ENCODE results near the gene SEPTIN10.
"Not testable (repeated sequence)": the region's sequence is repeated elsewhere in the genome, so short reads cannot be mapped to it uniquely, and the experiment has no call there.

Gene SEPTIN10

DNA sequence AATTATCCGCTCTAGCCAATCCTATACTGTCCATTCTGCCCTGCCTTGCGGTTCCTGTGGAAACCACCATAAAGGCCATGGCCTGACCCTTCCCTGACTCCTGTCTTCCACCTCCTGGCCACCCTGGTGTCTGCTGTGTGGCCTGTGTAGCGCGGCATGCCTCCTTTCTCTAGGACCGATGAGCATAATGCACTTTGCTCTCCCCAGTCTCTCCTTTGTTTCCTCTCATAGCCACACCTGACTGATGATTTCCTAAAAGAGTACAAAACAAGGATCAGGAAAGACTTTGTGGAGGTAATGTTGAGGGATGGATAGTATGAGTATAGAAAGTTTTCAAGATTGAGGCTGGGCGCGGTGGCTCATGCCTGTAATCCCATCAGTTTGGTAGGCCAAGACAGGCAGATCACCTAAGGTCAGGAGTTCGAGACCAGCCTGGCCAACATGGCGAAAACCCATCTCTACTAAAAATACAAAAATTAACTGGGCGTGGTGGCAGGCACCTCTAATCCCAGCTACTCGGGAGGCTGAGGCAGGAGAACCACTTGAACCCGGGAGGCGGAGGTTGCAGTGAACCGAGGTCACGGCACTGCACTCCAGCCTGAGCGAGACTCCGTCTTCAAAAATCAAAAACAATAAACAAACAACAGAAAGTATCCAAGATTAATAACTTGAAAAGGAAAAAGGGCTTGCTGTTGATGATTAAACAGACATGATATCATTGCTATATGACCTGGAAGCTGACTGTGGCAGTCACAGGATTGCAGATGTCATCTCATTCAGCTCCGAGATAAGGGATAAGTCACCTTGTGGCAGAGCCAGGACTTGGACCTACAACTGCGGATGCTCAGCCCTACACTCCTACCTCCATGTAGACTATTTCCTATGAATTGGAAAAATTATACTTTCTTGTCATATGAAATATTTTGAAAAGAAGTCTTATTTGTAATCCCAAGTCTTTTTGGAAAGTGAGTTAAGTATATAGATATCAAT lies 17.0 kb upstream of the SEPTIN10 start:
- no peaks in the 10 kb centered on the region for H3K4me1 ChIP-seq (ENCODE audit: control insufficient read depth in 1 of 2, insufficient read depth in 1 of 2, low read depth in 1 of 2, low read length in 1 of 2)
- no peak overlapping the region for H3K27ac ChIP-seq
- H3K27me3 ChIP-seq = peaks cover 20% of the 10 kb centered on the region
- TF ChIP-seq, protein P1, sequence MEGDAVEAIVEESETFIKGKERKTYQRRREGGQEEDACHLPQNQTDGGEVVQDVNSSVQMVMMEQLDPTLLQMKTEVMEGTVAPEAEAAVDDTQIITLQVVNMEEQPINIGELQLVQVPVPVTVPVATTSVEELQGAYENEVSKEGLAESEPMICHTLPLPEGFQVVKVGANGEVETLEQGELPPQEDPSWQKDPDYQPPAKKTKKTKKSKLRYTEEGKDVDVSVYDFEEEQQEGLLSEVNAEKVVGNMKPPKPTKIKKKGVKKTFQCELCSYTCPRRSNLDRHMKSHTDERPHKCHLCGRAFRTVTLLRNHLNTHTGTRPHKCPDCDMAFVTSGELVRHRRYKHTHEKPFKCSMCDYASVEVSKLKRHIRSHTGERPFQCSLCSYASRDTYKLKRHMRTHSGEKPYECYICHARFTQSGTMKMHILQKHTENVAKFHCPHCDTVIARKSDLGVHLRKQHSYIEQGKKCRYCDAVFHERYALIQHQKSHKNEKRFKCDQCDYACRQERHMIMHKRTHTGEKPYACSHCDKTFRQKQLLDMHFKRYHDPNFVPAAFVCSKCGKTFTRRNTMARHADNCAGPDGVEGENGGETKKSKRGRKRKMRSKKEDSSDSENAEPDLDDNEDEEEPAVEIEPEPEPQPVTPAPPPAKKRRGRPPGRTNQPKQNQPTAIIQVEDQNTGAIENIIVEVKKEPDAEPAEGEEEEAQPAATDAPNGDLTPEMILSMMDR (IDR thresholded peaks at IDR 0.05) = no peak
- no peak overlapping the region for H3K4me3 ChIP-seq (ENCODE audit: low read depth in 1 of 2, low read length in 1 of 2)
- H3K36me3 ChIP-seq = no peaks in the 10 kb centered on the region
- H3K9me3 ChIP-seq = no peaks in the 10 kb centered on the region

DNA sequence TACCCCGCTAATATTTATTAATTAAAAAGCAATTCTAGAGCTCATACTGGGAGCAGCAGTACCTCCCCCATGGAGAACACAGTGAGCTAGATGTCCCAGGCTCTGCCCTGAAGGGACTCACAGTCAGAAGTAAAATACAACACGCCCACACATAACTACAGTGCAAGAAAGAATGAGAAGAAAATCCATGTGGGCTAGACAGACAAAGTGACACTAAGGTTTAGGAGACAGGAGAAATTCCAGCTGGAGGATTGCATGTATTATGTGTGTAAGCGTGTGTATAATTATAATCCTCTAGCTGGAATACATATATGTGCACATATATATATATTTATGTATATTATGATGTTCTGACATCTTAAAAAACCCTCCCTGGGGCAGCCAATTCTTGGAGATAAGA lies 16.1 kb upstream of the SEPTIN10 start:
- no peak overlapping the region for H3K4me3 ChIP-seq (ENCODE audit: low read depth in 1 of 2, low read length in 1 of 2)
- no peaks in the 10 kb centered on the region for H3K9me3 ChIP-seq
- TF ChIP-seq, protein P1 (IDR thresholded peaks at IDR 0.05) = no peak
- no peak overlapping the region for H3K27ac ChIP-seq
- no peaks in the 10 kb centered on the region for H3K36me3 ChIP-seq
- no peaks in the 10 kb centered on the region for H3K4me1 ChIP-seq (ENCODE audit: control insufficient read depth in 1 of 2, insufficient read depth in 1 of 2, low read depth in 1 of 2, low read length in 1 of 2)
- peaks cover 21% of the 10 kb centered on the region for H3K27me3 ChIP-seq

DNA sequence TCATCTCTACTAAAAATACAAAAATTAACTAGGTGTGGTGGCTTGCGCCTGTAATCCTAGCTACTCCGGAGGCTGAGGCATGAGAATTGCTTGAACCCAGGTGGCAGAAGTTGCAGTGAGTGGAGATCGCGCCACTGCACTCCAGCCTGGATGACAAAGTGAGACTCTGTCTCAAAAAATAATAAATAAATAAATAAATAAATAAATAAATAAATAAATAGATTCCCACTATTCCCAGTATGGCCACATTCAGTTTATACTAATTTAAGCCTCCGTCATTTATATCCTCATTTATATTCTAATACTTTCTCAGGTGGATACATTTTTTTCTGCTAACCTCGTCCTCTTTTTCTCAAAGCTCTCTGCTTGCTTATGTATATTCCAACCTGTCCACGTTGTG lies 14.6 kb upstream of the SEPTIN10 start:
- H3K4me3 ChIP-seq (ENCODE audit: low read depth in 1 of 2, low read length in 1 of 2); H3K9me3 ChIP-seq; H3K4me1 ChIP-seq (ENCODE audit: control insufficient read depth in 1 of 2, insufficient read depth in 1 of 2, low read depth in 1 of 2, low read length in 1 of 2); H3K36me3 ChIP-seq; H3K27ac ChIP-seq: not testable (repeated sequence)
- H3K27me3 ChIP-seq = peaks cover 28% of the 10 kb centered on the region

DNA sequence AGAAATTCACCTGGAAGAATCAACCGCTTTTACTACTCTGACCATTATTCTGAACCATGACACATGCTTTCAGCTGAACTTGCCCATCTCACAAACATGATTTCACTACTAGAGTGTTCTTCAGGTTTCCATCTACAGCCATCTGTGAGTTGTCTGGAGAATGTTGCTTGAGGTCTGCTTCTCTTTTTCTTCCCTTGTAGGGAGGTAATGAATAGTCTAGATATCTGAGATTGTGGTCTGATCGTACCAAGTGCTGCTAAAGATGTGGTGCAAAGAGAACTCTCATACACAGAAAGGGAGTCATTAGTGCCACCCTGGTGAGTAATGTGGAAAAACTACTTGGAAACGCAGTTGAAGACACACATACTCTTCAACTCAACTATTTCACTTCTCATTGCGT lies 10.6 kb upstream of the SEPTIN10 start:
- Histone ChIP-seq H3K4me1 (ENCODE audit: control insufficient read depth in 1 of 2, insufficient read depth in 1 of 2, low read depth in 1 of 2, low read length in 1 of 2) (no peaks in the 10 kb centered on the region), H3K27me3 (peaks cover 68% of the 10 kb centered on the region), H3K36me3 (no peaks in the 10 kb centered on the region), H3K27ac (no peak overlapping the region), H3K4me3 (ENCODE audit: low read depth in 1 of 2, low read length in 1 of 2) (no peak overlapping the region), H3K9me3 (no peaks in the 10 kb centered on the region)
- TF ChIP-seq, protein P1 (IDR thresholded peaks at IDR 0.05) = no peak

DNA sequence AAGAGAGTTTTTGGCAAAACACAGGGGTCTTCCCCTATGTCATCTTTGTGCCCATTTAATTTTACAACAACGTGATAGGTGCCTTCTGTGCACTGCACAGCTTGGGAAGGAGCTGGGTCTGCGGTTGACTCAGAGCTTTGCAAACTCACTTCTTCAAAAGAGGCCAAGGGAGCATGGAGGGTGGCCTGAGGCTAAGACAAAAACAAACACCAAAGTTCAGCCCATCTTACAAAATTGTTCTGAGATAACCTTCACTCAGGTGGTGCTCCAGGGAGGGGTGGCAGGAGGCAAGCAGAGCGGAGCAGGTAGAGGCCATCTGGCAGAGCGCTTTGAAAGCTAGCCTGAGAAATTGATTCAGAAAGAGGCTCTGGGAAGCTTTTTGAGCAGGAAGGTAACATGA lies 10.2 kb upstream of the SEPTIN10 start:
- H3K4me3 ChIP-seq (ENCODE audit: low read depth in 1 of 2, low read length in 1 of 2) = no peak overlapping the region
- H3K36me3 ChIP-seq = no peaks in the 10 kb centered on the region
- TF ChIP-seq, protein P1 (IDR thresholded peaks at IDR 0.05) = no peak

DNA sequence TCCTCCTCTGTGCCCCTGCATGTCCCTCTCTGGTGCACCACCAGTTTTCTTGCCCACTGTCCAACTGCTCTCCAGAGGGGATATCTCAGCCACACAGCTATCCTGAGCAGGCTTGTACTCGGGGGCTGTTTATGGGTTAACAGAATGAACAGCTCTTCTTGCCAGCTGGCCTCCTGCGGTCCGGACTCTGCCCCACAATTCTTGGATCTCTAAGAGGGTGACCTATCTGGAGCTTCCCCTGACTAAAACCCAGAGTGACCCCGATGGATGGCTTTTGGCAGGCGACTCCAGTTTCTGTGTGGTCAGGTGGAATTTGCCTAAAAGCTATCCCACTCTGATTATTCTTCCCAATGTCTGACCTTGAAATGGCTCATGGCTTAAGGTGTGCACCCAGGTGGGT lies 9.5 kb upstream of the SEPTIN10 start:
- H3K36me3 ChIP-seq = no peaks in the 10 kb centered on the region
- H3K4me3 ChIP-seq (ENCODE audit: low read depth in 1 of 2, low read length in 1 of 2) = no peak overlapping the region
- no peaks in the 10 kb centered on the region for H3K4me1 ChIP-seq (ENCODE audit: control insufficient read depth in 1 of 2, insufficient read depth in 1 of 2, low read depth in 1 of 2, low read length in 1 of 2)
- peaks cover 78% of the 10 kb centered on the region for H3K27me3 ChIP-seq
- H3K9me3 ChIP-seq = no peaks in the 10 kb centered on the region
- TF ChIP-seq, protein P1 (IDR thresholded peaks at IDR 0.05) = no peak
- H3K27ac ChIP-seq = no peak overlapping the region

More for the DNA sequence above, 10.2 kb upstream of the SEPTIN10 start:
- H3K27me3 ChIP-seq = peaks cover 72% of the 10 kb centered on the region
- no peak overlapping the region for H3K27ac ChIP-seq
- H3K4me1 ChIP-seq (ENCODE audit: control insufficient read depth in 1 of 2, insufficient read depth in 1 of 2, low read depth in 1 of 2, low read length in 1 of 2) = no peaks in the 10 kb centered on the region
- no peaks in the 10 kb centered on the region for H3K9me3 ChIP-seq

All from neutrophil (primary cell).